Transverse colon (tissue), 4 donors: ENCODE measurements around the gene KRT23. TPM values are rescaled to one million over a fixed set of nuclear protein-coding genes. Genes with fewer than 3 reads are reported as not detected.

Experiments used
- DNase-seq: peaks from one replicate; pipeline ENCODE4 v3.0.0-alpha.2; 2019
- H3K27ac ChIP-seq, 4 donors: fragments of 200-600 bp; sonication (generic); 2 replicates each; pipeline ENCODE4 v1.5.1; 2016 to 2018; ENCODE audit warnings: inconsistent platforms in 4 of 4
- H3K27me3 ChIP-seq: fragments of 200-600 bp; sonication (generic); 2 replicates; pipeline ENCODE4 v1.5.1; 2017; ENCODE audit warnings: inconsistent platforms
- H3K36me3 ChIP-seq, 4 donors: fragments of 200-600 bp; sonication (generic); 2 replicates each; pipeline ENCODE4 v1.5.1; 2017 to 2019; ENCODE audit warnings: inconsistent platforms in 4 of 4
- H3K4me1 ChIP-seq, 4 donors: fragments of 200-600 bp; sonication (generic); 2 replicates each; pipeline ENCODE4 v1.5.1; 2017 to 2020; ENCODE audit warnings: inconsistent platforms in 4 of 4
- H3K4me3 ChIP-seq, 4 donors: fragments of 200-600 bp; sonication (generic); 1 replicate in 1 of 4; 2 replicates in 3 of 4; pipeline versions ENCODE4 v1.5.1 to v1.6.1; 2017 to 2019; ENCODE audit warnings: inconsistent platforms in 4 of 4
- H3K9me3 ChIP-seq, 2 donors: fragments of 200-600 bp; sonication (generic); 2 replicates each; pipeline ENCODE4 v1.5.1; 2017 to 2019; ENCODE audit warnings: inconsistent platforms in 2 of 2
- EP300 ChIP-seq: sonication (generic); formaldehyde crosslinking; IDR thresholded peaks from one replicate; pipeline ENCODE4 v1.6.1; 2017; ENCODE audit warnings: antibody characterized with exemption, low read depth
- POLR2A ChIP-seq: fragments of 450-650 bp; IDR thresholded peaks from one replicate; pipeline ENCODE4 v1.6.1; 2016; ENCODE audit warnings: antibody characterized with exemption, mild to moderate bottlenecking, moderate library complexity
- POLR2AphosphoS5 ChIP-seq, 3 donors: sonication (generic); formaldehyde crosslinking; IDR thresholded peaks; one replicate each; pipeline ENCODE4 v1.6.1; 2016; ENCODE audit warnings: antibody characterized with exemption in 3 of 3
- WGBS, 2 donors: methylation state at CpG; one replicate each; pipeline ENCODE4 v1.1.5; 2018; ENCODE audit warnings: low coverage in 1 of 2; 5-methylcytosine and 5-hydroxymethylcytosine counted together
- in situ Hi-C, 4 donors: fragments of 200-750 bp; cut with MboI; loops; one replicate each; pipeline versions ENCODE4 v1.15.0 to v1.15.1; 2017; ENCODE audit warnings: low sequenced_read_pairs in 3 of 4, low pct_ligation_motif_present in 1 of 4, low pct_unique_long_range_greater_than_20kb in 1 of 4
- intact Hi-C: fragments of 100-400 bp; cut with DNase I; formaldehyde crosslinking; loops from one replicate; pipeline ENCODE4 v1.15.1; 2023; ENCODE audit warnings: low total_unique reads
- total RNA-seq, 4 donors: library from RNA; depleted of rRNA; stranded (reverse); fragments of >200 nt; gene quantifications; one replicate each; pipeline ENCODE4 v1.1.0, GENCODE V29; 2016
- TF ChIP-seq, protein P1 (sequence below), 5 experiments: fragments of 200-600 bp in 3 of 5; fragments of 450-650 bp in 2 of 5; sonication (generic) in 3 of 5; IDR thresholded peaks; 1 replicate in 2 of 5; 2 replicates in 3 of 5; pipeline ENCODE4 v1.5.1; 2016 to 2017; ENCODE audit warnings: antibody characterized with exemption in 5 of 5, inconsistent platforms in 3 of 5, mild to moderate bottlenecking in 2 of 5, moderate library complexity in 1 of 5

The KRT23 gene
- total RNA-seq, 4 donors from 2014 or later: 1.1 to 2.5 TPM; not detected in 2

DNA sequence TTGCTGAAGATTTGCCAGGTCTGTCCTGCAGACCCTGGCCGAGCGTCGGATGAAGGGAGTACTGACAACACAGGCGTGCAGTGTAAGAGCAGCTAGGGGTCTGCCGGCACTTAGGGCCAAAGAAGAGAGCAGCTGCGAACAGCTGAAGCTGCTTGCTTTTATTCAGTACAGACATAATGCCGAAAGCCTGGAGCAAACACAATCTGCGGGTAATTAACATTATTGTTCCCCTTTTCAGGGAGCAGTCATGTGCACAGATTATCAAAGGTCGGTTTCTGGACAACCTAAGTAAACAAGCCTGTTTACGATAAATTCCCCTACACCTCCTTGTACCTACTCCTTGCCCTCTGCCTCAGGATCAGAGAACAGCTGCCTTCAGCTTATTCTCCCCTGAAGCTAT is 12.0 kb upstream of the KRT23 start:
- H3K36me3 ChIP-seq: no peaks in the 10 kb centered on the region
- H3K4me1 ChIP-seq: peaks cover 0 to 5% (median 2%) of the 10 kb centered on the region in 4 donors
- peaks cover 18% of the 10 kb centered on the region for H3K27me3 ChIP-seq
- H3K4me3 ChIP-seq: no peak overlapping the region
- intact Hi-C loops: no loop called here
- 20 to 29% methylated on average over 4 to 10 of the region's 10 CpGs for WGBS, 2 donors
- DNase-seq: no peak
- in situ Hi-C loops: no loop called here
- no peak overlapping the region for H3K27ac ChIP-seq
- no peak for TF ChIP-seq EP300
- no peak for TF ChIP-seq POLR2A
- TF ChIP-seq, protein P1, sequence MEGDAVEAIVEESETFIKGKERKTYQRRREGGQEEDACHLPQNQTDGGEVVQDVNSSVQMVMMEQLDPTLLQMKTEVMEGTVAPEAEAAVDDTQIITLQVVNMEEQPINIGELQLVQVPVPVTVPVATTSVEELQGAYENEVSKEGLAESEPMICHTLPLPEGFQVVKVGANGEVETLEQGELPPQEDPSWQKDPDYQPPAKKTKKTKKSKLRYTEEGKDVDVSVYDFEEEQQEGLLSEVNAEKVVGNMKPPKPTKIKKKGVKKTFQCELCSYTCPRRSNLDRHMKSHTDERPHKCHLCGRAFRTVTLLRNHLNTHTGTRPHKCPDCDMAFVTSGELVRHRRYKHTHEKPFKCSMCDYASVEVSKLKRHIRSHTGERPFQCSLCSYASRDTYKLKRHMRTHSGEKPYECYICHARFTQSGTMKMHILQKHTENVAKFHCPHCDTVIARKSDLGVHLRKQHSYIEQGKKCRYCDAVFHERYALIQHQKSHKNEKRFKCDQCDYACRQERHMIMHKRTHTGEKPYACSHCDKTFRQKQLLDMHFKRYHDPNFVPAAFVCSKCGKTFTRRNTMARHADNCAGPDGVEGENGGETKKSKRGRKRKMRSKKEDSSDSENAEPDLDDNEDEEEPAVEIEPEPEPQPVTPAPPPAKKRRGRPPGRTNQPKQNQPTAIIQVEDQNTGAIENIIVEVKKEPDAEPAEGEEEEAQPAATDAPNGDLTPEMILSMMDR (IDR thresholded peaks at IDR 0.05): no peak
- no peak for TF ChIP-seq POLR2AphosphoS5 (IDR thresholded peaks at IDR 0.05)
- no peaks in the 10 kb centered on the region for H3K9me3 ChIP-seq

DNA sequence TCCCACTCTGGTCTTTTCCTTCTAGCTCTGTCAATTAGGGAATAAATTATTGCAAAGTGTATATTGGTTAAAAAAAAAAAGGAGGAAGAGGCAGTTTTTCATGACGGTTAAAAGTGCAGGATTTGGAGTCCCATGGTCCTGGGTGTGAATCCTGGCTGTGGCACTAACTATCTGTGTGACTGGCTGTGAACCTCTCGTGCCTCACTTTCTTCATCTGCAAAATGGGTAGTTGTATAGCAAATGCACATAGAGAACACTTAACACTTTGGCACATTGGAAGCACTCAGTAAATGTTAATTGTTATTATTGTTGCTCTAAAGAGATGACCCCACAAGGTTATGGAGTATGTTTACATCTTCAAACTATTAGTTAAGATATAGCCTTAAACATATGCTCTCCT is 10.5 kb upstream of the KRT23 start:
- Histone ChIP-seq H3K27me3 (peaks cover 18% of the 10 kb centered on the region), H3K27ac (no peak overlapping the region), H3K36me3 (no peaks in the 10 kb centered on the region), H3K4me3 (no peak overlapping the region), H3K4me1 (peaks cover 0 to 5% (median 2%) of the 10 kb centered on the region in 4 donors), H3K9me3 (no peaks in the 10 kb centered on the region)
- no peak for DNase-seq
- intact Hi-C loops: no loop called here
- TF ChIP-seq POLR2A (no peak), POLR2AphosphoS5 (IDR thresholded peaks at IDR 0.05) (no peak), EP300 (no peak)
- TF ChIP-seq, protein P1 (IDR thresholded peaks at IDR 0.05): no peak
- in situ Hi-C loops: no loop called here
- WGBS, 2 donors: 61 to 63% methylated on average over 2 of the region's 2 CpGs

DNA sequence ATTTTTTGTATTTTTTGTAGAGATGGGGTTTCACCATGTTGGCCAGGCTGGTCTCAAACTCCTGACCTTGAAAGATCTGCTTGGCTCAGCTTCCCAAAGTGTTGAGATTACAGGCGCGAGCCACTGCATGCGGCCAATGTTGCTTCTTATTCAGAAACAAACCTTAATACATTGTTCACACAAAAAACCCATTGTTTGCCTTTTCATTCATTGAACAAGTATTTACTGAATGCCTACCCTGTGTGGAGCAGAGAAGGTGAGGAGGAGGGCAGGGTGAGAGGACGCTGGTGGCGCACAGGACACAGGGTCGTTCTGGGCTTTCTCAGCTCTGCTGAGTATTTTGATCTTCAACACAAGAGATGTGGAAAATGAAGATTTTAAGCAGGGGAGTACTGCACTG is 8.0 kb upstream of the KRT23 start:
- H3K4me1 ChIP-seq: peaks cover 0 to 5% (median 2%) of the 10 kb centered on the region in 4 donors
- H3K27ac ChIP-seq: no peak overlapping the region
- no peaks in the 10 kb centered on the region for H3K36me3 ChIP-seq
- intact Hi-C loops (no loop called here), in situ Hi-C loops (no loop called here)
- 89 to 97% methylated on average over 3 to 6 of the region's 6 CpGs for WGBS, 2 donors
- TF ChIP-seq POLR2A: no peak
- DNase-seq: no peak
- no peaks in the 10 kb centered on the region for H3K9me3 ChIP-seq
- no peak overlapping the region for H3K4me3 ChIP-seq
- peaks cover 18% of the 10 kb centered on the region for H3K27me3 ChIP-seq

DNA sequence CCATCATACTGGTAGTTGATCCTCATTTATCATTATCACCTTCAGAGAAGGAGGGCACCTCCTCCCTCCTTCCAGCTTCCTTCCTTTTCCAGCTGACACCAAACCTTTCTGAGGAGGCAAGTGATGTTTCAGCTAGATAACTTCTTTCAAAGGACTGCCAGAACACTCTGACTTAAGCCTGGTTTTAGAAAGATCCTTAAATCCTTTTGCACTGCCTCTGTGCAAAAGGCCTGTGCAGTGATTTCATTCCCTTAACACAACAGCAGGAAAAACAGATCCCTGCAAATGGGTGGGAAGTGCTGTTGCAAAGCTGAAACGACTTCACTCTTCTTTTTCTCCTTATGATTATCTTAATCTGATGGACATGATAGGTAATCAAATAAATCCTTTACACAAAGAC is 7.1 kb upstream of the KRT23 start:
- 9 to 34% methylated on average over 1 of the region's 1 CpG for WGBS, 2 donors
- Histone ChIP-seq H3K4me3 (no peak overlapping the region), H3K27me3 (peaks cover 13% of the 10 kb centered on the region), H3K9me3 (no peaks in the 10 kb centered on the region), H3K36me3 (no peaks in the 10 kb centered on the region), H3K27ac (no peak overlapping the region), H3K4me1 (peaks cover 0 to 4% (median under 1%) of the 10 kb centered on the region in 4 donors)
- in situ Hi-C loops (no loop called here), intact Hi-C loops (no loop called here)
- TF ChIP-seq POLR2A: no peak
- DNase-seq: no peak

DNA sequence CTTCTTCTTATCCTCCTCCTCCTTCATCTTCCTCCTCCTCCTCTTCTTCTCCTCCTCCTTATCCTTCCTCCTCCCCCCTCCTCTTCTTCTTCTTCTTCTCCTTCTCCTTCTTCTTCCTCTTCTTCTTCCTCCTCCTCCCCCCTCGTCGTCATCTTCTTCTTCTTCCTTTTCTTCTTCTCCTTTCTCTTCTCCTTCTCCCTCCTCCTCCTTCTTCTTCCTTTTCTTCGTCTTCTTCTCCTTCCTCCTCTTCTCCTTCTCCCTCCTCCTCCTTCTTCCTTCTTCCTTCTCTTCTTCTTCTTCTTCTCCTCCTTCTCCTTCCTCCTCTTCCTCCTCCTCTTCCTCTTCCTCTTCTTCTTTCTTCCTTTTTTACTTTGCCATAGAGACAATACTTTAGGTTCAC is 5.1 kb upstream of the KRT23 start:
- 77 to 100% methylated on average over 3 of the region's 3 CpGs for WGBS, 2 donors
- Histone ChIP-seq H3K9me3 (no peaks in the 10 kb centered on the region), H3K4me3 (no peak overlapping the region), H3K4me1 (no peaks in the 10 kb centered on the region), H3K27ac (no peak overlapping the region), H3K27me3 (no peaks in the 10 kb centered on the region), H3K36me3 (no peaks in the 10 kb centered on the region)
- DNase-seq: no peak
- in situ Hi-C loops: no loop called here
- intact Hi-C loops: no loop called here
- TF ChIP-seq EP300 (no peak), POLR2A (no peak), POLR2AphosphoS5 (IDR thresholded peaks at IDR 0.05) (no peak)
- TF ChIP-seq, protein P1 (IDR thresholded peaks at IDR 0.05): no peak
